ENCODE data around the gene CSRNP3. TPM values are rescaled to one million over a fixed set of nuclear protein-coding genes. Genes with fewer than 3 reads are reported as not detected.
A peak's percentile ranks its signal among the peaks of the same experiment; 100 is the strongest.

Gene CSRNP3
- total RNA-seq, 6 experiments from 2014 or later, result 0.25 to 2.0 (median 1.0) TPM

DNA sequence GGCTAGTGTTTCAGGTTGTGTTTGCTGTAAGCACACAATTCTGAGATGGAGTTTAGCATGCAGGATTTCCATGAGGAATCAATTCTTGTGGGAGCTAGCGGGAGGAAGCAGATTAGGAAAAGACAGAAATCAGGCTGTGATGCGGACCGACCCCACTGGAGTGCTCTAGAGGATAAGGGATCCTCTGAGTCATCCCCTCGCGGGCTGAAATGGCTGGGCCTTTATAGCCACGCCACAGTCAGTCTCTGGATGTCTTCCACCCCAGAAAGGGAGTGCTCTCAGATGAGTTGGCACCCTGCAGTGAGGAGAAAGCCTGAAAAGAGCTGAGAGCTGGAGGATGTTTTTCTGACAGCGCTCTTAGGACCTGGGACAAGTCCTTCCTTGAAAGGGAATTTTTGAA is 222.1 kb downstream of the CSRNP3 start:
- TF ChIP-seq POLR2A (IDR thresholded peaks at IDR 0.05) (no peak), CTCF (IDR thresholded peaks at IDR 0.05) (no peak)
- Histone ChIP-seq H3K27me3 (no peaks in the 10 kb centered on the region), H3K36me3 (no peaks in the 10 kb centered on the region), H3K27ac (no peak overlapping the region), H3K4me1 (no peaks in the 10 kb centered on the region), H3K9me3 (no peaks in the 10 kb centered on the region), H3K4me3 (no peak overlapping the region)
- ATAC-seq (peak in 1 of 4 donors; percentile 16), DNase-seq (no peak)
- intact Hi-C loops (cut with DNase I), result no loop called here
- WGBS (ENCODE audit: insufficient coverage, low coverage, low lambda C conversion rate, missing lambda C conversion rate), result 70% methylated on average over 6 of the region's 7 CpGs

DNA sequence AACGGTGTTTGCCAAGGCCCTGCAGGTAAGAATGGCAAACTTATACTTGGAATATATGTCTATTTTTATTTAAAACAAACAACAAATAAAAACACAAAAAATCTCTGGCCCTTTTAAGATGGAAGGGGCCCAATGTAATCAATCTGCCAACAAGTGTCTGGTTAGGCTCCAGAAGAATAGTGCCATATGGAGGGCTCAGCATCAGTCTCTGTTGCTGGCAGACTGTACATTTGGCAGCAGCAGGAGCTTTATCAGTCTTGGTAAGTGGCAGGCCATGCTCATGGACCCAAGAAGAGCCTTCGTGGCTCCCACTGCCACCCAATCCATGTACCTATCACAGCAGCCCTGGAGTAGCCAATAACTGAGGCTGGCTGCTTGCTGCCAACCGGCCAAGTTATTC is 223.4 kb downstream of the CSRNP3 start:
- Histone ChIP-seq H3K36me3 (no peaks in the 10 kb centered on the region), H3K4me1 (no peaks in the 10 kb centered on the region)
- no peak for DNase-seq

DNA sequence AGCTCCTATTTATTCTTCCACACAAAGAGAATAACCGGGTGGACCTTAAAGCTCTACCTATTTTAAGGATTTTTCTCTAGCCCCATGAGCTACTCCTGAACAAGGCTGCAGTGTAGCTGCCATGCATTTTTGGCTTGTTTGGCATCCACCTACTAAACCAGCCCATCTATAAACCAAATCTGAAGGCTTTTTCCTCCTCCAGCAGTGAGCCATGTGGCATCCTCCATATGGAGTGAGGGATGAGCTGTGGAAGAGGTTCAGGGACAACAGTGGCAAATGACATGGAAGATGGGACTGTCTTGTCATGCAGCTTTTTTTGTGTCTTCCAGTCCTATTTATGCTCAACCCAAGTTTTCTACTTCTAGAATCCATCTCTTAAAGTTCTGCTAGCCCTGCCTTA is 224.3 kb downstream of the CSRNP3 start:
- no peaks in the 10 kb centered on the region for H3K4me1 ChIP-seq
- no peaks in the 10 kb centered on the region for H3K36me3 ChIP-seq
- intact Hi-C loops (cut with DNase I), result no loop called here
- no peak overlapping the region for H3K27ac ChIP-seq
- DNase-seq (no peak), ATAC-seq (no peak)
- H3K4me3 ChIP-seq, result no peak overlapping the region
- no peak for TF ChIP-seq POLR2A (IDR thresholded peaks at IDR 0.05)
- TF ChIP-seq CTCF (IDR thresholded peaks at IDR 0.05), result no peak
- no peaks in the 10 kb centered on the region for H3K27me3 ChIP-seq
- H3K9me3 ChIP-seq, result no peaks in the 10 kb centered on the region
- 73% methylated on average over 1 of the region's 1 CpG for WGBS (ENCODE audit: insufficient coverage, low coverage, low lambda C conversion rate, missing lambda C conversion rate)

More for the DNA sequence above, 223.4 kb downstream of the CSRNP3 start:
- Histone ChIP-seq H3K9me3 (no peaks in the 10 kb centered on the region), H3K27ac (no peak overlapping the region), H3K4me3 (no peak overlapping the region), H3K27me3 (no peaks in the 10 kb centered on the region)
- ATAC-seq, result no peak
- TF ChIP-seq CTCF (IDR thresholded peaks at IDR 0.05) (no peak), POLR2A (IDR thresholded peaks at IDR 0.05) (no peak)
- intact Hi-C loops (cut with DNase I), result no loop called here
- 72% methylated on average over 2 of the region's 3 CpGs for WGBS (ENCODE audit: insufficient coverage, low coverage, low lambda C conversion rate, missing lambda C conversion rate)

DNA sequence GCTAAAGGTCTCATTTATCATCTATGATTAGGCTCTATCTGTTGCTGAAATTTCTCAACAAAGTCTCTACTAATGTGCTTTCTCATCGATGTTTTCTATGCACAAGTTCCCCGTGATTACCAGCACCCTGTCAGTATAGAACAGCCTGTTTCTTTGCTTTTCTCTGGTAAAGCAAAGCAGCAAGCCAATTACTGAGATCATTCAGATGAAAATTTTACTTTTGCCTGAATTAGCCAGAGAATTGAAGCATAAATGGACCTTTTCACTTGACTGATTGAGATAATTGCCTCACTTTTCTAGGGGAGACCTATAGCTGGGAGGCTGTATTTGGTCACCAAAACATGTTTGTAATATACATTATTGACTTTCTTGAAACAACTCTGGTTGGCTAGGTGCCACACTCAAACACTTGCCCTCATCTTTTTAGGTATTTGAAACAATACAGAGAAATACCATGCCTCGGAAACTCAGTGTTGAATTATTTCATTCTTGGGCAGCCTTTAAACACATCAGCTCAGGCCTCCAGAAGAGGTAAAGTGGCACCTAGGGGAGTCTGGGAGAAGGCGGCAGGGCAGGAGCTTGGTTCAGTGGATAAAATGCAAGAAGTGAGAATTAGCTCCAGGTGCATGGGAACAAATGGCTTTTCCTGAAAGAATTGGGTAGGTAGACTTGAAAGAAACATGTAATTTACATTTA is 228.4 kb downstream of the CSRNP3 start:
- intact Hi-C loops (cut with DNase I), result no loop called here
- no peak for TF ChIP-seq POLR2A (IDR thresholded peaks at IDR 0.05)
- no peak for TF ChIP-seq CTCF (IDR thresholded peaks at IDR 0.05)
- Histone ChIP-seq H3K4me3 (no peak overlapping the region), H3K36me3 (no peaks in the 10 kb centered on the region), H3K27ac (no peak overlapping the region), H3K9me3 (no peaks in the 10 kb centered on the region), H3K27me3 (no peaks in the 10 kb centered on the region), H3K4me1 (no peaks in the 10 kb centered on the region)
- WGBS (ENCODE audit: insufficient coverage, low coverage, low lambda C conversion rate, missing lambda C conversion rate), result 78% methylated on average over 4 of the region's 4 CpGs
- ATAC-seq, result no peak
- DNase-seq, result no peak

Measured in right lobe of liver (tissue), 6 donors.